Activated CD4-positive, alpha-beta T cell treated with anti-CD3 and anti-CD28 coated beads for 1 hour (primary cell): ENCODE results near the gene SPATC1L.

ENCODE experiments used
- DNase-seq: peaks from one replicate; pipeline ENCODE4 v3.0.0-alpha.2; 2020

SPATC1L gene

DNA sequence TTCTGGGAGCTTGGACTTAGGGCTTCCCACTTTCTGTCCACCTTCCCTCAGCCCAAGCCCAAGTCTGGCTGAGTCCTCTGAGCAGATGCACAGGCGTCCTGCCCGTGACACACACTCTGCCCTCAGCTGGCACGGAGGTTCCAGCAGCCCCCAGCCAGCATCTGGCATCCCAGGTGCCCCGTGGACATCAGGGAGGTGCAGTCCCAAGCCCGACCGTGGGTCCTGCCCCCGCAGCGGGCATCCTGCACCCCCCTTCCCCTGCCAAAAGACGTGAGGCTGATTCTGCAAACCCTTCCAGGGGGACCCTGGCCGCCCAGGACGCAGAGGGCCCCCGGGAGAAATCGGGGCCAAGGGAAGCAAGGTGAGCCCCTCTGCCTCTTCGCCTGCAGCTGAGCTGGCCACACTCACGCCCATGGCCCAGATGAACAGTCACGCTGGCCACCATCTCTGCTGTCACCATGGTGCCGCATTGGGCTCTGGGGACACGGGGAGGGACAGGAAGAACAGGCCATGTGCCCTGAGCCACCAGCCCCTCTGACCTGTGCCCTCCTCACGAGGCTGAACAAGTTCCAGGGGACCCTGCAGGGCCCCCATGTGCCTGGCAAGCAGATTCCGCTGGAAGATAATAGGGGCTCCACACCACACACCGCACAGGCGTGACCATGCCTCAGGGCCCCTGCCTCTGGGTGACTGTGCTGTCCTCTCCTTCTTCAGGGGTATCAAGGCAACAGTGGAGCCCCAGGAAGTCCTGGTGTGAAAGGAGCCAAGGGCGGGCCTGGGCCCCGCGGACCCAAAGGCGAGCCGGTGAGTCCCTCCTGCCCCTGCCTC, 65.7 kb downstream of the SPATC1L start:
- DNase-seq = no peak

DNA sequence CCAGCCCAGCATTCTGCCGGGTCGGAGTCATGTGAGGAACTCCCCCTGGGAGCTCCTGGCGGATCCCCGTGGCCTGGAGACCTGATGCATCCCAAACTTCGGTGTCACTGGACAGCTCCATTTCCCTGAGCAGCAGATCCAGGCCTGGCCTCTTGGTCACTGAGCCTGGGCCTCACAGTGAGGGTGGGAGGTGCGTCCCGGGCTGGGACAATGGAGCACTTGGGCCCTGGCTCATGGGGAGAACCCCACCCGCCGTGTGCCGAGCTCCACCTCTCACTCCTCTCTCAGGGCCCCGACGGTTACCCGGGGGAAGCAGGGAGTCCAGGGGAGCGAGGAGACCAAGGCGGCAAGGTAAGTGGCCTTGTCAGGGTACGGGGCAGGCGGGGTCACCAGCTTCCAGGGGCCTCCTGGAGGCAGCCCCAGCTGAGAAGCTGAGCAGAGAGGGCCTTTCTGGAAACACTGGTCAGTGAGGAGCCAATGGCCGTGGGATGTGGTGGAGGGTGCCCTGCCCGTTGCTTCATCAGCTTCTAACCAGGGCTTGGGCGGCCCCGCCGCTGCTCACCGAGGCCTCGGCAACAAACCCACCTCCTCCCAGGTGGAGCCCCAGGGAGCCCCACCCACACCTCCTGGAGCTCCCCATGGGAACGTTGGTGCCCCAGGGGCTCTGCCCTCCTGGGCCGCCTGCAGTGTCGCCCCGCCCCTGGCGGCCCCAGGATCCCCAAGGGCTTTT, 66.5 kb downstream of the SPATC1L start:
- DNase-seq = no peak

DNA sequence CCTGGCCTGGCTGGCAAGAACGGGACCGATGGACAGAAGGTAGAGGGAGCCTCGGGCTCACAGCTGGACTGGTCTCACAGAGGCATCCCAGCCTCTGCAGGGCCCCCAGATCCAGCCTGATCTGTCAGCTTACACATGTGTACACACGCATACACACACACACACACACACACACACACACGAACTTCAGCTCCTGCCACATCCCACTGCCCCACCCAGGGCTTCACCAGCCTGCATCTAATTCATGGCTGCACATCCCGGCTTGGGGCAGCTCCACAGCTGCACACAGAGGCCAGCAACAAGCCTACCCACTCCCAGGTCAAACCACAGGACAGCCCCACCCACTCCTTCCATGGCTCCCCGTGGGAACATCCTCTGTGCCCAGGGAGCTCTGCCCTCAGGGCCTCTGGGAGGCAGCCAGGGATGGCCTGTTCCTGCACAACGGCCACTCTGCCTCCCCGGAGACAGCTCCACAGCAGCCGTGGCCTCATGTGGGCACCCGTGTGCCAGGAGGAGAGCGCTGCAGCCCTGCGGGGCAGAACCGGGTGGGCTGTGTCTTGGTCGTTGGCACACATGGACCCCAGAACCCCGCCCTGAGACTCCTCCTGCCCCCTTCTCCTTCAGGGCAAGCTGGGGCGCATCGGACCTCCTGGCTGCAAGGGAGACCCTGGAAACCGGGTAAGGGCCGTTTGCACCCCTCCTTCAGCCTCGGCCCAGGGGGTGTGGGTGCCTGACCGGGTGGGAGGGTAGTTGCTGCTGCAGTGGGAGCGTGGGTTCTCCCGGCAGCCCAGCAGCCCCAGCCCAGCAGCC, 67.3 kb downstream of the SPATC1L start:
- no peak for DNase-seq

DNA sequence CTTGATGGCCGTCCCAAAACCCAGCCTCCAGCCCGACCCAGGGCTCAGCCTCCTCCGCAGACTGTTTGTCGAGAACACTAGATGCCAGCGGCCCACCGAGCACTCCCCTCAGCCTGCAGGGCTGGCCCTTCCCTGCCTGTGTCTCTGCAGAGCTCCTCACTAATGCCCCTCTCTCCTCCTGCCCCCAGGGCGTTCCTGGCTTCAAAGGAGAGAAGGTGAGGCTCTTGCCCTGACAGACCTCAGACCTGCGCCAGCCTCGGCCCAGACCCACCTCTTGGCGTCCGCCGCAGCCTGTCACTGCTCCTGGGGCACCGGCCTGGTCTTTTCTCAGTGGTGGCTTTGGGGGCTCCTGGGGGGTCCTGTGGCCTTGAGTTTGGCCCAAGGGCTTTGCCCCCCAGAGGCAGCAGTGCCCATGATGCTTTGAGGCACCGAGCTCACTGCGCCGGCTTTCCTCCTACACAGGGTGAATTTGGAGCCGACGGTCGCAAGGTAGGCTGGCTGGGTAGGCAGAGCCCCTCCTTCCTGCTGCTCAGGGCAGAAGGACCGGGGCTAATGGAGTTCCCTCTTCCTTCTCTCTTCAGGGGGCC, 68.0 kb downstream of the SPATC1L start:
- DNase-seq = no peak

DNA sequence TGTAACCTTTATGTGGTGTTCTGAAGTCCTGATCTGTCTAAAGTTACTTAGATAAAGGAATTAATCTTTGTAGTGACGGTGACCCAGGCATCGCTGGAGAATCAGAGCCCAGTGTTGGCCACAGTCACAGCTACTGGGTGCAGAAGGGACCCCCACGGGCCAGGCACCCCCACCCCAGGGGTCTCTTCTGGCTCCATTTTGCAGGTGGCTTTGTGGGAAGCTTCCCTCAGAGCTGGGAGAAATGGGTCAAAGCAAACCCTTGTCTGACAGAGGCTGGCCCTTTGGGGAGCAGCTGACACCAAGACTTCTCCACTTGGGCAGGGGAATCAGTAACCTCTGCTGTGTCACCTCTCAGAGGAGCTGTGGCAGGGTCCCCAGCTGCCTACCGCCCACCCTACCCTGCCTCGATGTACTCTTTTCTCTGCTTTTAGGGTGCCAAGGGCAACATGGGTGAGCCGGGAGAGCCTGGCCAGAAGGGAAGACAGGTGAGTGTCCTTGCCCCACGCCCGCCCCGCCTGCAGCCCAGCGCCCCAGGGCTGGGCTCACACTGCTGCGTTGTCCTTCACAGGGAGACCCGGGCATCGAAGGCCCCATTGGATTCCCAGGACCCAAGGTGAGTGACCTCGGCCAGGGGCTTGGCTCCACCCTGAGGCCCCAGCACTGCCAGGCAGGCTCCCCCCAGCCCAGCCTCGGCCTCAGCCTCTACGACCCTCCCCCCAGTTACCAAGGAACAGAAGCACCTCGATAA, 68.6 kb downstream of the SPATC1L start:
- DNase-seq = no peak

DNA sequence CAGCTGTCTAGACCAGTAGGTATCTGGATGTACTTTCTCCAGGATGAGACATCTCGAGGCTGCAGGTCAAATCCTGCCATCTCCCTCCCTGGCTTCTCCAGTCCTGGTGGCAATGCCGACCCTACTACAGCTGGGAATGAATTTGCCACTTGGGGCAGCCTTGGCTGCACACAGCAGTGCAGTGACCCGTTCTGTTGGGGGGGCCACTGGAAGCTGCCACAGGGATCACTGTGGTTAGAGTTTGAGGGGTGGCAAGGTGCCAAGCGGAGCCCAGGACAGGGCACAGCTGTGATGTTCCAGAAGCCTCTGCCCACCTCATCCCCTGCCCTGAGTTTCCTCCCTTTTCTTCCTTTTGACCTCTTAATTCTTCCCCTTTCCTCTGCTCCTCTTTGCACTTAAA, 69.3 kb downstream of the SPATC1L start:
- no peak for DNase-seq

DNA sequence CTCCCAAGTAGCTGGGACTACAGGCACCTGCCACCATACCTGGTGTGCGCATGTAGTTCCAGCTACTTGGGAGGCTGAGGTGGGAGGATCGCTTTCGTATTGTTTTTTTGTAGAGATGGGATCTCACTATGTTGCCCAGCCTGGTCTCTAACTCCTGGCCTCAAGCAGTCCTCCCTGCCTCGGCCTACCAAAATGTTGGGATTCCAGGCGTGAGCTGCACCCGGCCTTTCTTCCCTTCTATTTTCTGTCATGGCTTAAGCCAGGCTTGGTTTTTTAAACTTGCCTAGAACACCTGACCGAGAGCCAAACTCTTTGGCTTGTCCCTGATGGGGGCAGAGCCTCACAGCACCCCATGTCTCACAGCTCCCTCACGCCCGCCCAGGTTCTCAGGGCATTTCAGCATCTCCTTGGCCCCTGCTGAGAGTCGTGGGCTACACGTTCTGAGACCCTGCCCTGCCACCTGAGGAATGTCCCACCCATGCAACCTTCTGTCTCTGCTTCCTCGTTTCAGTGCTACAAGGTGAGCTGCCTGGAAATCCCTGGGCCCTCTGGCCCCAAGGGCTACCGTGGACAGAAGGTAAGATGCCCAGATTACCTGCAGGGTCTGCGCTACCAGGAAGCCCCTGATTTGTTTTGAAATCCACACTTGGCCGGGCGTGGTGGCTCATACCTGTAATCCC, 70.6 kb downstream of the SPATC1L start:
- DNase-seq = no peak

DNA sequence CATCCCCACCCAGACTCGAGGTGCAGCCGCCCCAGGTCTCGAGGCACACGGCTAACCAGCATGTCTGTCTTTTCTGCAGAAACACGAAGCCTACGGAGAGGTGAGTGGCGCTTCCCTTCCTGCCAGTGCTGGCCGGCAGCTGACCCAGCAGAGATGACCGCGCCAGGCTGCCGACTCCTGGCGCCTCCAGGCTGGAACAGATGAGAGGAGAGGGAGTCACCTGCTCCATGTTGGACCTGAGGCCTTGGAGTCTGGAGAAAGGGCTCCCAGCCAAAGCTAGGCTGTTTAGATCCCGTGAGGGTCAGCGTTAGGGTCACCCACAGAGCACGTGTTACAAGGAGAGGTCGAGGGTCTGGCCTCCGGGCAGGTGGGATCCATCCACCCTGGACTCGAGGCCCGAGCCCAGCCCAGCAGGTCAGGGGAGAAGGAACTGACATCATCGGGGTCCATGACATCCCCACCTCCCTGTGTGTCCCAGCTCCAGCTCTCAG, 71.5 kb downstream of the SPATC1L start:
- peak; percentile 3 for DNase-seq

DNA sequence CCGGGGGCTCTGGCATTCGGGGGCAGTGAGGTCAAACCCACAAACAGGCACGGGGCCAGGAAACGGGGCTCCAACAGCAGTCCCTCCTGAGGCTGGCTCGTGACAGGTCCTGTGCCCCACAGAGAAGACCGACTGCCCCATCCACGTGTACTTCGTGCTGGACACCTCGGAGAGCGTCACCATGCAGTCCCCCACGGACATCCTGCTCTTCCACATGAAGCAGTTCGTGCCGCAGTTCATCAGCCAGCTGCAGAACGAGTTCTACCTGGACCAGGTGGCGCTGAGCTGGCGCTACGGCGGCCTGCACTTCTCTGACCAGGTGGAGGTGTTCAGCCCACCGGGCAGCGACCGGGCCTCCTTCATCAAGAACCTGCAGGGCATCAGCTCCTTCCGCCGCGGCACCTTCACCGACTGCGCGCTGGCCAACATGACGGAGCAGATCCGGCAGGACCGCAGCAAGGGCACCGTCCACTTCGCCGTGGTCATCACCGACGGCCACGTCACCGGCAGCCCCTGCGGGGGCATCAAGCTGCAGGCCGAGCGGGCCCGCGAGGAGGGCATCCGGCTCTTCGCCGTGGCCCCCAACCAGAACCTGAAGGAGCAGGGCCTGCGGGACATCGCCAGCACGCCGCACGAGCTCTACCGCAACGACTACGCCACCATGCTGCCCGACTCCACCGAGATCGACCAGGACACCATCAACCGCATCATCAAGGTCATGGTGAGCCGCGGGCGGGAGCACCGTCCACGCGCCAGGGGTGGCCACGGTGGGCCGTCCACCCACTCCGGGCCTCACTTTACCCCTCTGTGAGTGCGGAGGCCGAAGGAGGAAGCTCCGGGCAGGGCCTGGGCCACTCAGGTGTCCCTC, 72.2 kb downstream of the SPATC1L start:
- DNase-seq = peak; percentile 3

DNA sequence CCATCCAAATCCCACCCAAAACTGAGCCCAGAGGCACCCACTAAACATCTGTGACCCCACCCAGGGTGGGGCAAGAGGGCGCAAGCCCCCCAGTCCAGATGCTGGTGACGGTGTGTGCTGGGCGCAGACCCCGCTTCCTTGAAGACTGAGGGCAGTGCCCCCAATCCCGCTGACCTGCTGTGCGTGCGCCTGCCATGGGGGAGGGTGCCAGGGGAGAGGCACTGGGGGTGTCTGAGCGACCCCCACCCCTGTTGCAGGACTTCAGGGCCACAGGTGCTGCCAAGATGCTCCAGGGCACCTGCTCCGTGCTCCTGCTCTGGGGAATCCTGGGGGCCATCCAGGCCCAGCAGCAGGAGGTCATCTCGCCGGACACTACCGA, 73.1 kb downstream of the SPATC1L start:
- DNase-seq = no peak
